PC-9 (cell line): ENCODE measurements around the gene ZFAND3. TPM values are rescaled to one million over a fixed set of nuclear protein-coding genes. Genes with fewer than 3 reads are reported as not detected.

Experiments used
- BruUV-seq: library from RNA; stranded (reverse); fragments of 400-500 nt; replicated peaks from 2 replicates; lab custom pipeline; 2021; lab: Mats Ljungman, UMichigan
- CTCF ChIA-PET: fragments of 300-600 bp; sonication (Branson Sonifier 250); formaldehyde crosslinking; loops from one replicate; lab custom pipeline; 2022; ENCODE audit warnings: antibody characterized with exemption; lab: Charles Lee
- POLR2A ChIA-PET: fragments of 300-600 bp; sonication (Branson Sonifier 250); formaldehyde crosslinking; loops from one replicate; lab custom pipeline; 2022; ENCODE audit warnings: antibody characterized with exemption; ENCODE audit not compliant: unreplicated experiment; lab: Charles Lee
- DNase-seq, 2 experiments: peaks; one replicate each; pipeline versions ENCODE4 v3.0.0 to v3.0.0-alpha.2; 2015 to 2022; ENCODE audit warnings: mixed read lengths in 1 of 2
- H2AFZ ChIP-seq: fragments of 200-600 bp; sonication (generic); 2 replicates; pipeline ENCODE4 v1.8.1; 2017; ENCODE audit warnings: antibody characterized with exemption
- H3F3A ChIP-seq: fragments of 200-600 bp; sonication (generic); 2 replicates; pipeline ENCODE4 v1.8.1; 2017; ENCODE audit warnings: antibody characterized with exemption, mild to moderate bottlenecking, low read depth; ENCODE audit not compliant: insufficient read depth
- H3K27ac ChIP-seq: fragments of 200-600 bp; sonication (generic); 2 replicates; pipeline ENCODE4 v1.6.1; 2016; ENCODE audit warnings: mixed run types
- H3K27me3 ChIP-seq: fragments of 200-600 bp; sonication (generic); 2 replicates; pipeline ENCODE4 v1.6.1; 2016; ENCODE audit warnings: low read depth, mixed run types; ENCODE audit not compliant: insufficient read depth
- H3K36me3 ChIP-seq: fragments of 200-600 bp; sonication (generic); 2 replicates; pipeline ENCODE4 v1.6.1; 2016; ENCODE audit warnings: low read depth, mixed run types
- H3K4me1 ChIP-seq: fragments of 200-600 bp; sonication (generic); replicated peaks from 2 replicates; pipeline ENCODE4 v1.6.1; 2016; ENCODE audit warnings: mixed run types; ENCODE audit not compliant: insufficient read depth
- H3K4me2 ChIP-seq: fragments of 200-600 bp; sonication (generic); 2 replicates; pipeline ENCODE4 v1.6.1; 2017; ENCODE audit warnings: mixed run types
- H3K4me3 ChIP-seq: fragments of 200-600 bp; sonication (generic); 2 replicates; pipeline ENCODE4 v1.6.1; 2016; ENCODE audit warnings: mixed run types
- H3K79me2 ChIP-seq: fragments of 200-600 bp; sonication (generic); 2 replicates; pipeline ENCODE4 v1.6.1; 2017; ENCODE audit warnings: low read depth, mixed run types
- H3K9me2 ChIP-seq: fragments of 200-600 bp; sonication (generic); 2 replicates; pipeline ENCODE4 v1.8.1; 2017; ENCODE audit warnings: mild to moderate bottlenecking; ENCODE audit not compliant: insufficient read depth
- H3K9me3 ChIP-seq: fragments of 200-600 bp; sonication (generic); 2 replicates; pipeline ENCODE4 v1.8.1; 2016; ENCODE audit warnings: low read depth; ENCODE audit not compliant: insufficient read depth
- H4K20me1 ChIP-seq: fragments of 200-600 bp; sonication (generic); 2 replicates; pipeline ENCODE4 v1.8.1; 2017; ENCODE audit not compliant: insufficient read depth
- CTCF ChIP-seq: fragments of 200-600 bp; sonication (generic); conservative IDR thresholded peaks from 2 replicates; pipeline ENCODE4 v1.6.1; 2017; ENCODE audit warnings: mixed run types, antibody characterized with exemption, mild to moderate bottlenecking, moderate library complexity
- EZH2 ChIP-seq: fragments of 200-600 bp; sonication (generic); IDR thresholded peaks from 2 replicates; pipeline ENCODE4 v1.8.0; 2017; ENCODE audit warnings: antibody characterized with exemption, low read depth
- intact Hi-C: fragments of 100-400 bp; cut with micrococcal nuclease; formaldehyde crosslinking; loops from one replicate; pipeline ENCODE4 v1.10.0; 2022; ENCODE audit not compliant: unreplicated experiment
- total RNA-seq: library from RNA; stranded (reverse); gene quantifications from 2 replicates; pipeline ENCODE4 v1.2.3, GENCODE V29; 2021

The ZFAND3 gene
- total RNA-seq, 1 experiment from 2014 or later = 46.8 TPM

- Histone ChIP-seq H3K4me1 (no peaks in the 10 kb centered on the region), H3K9me2 (no peaks in the 10 kb centered on the region), H3K79me2 (peaks cover 48% of the 10 kb centered on the region), H3K27ac (no peak overlapping the region), H4K20me1 (peaks cover 58% of the 10 kb centered on the region), H2AFZ (no peak overlapping the region), H3K4me2 (no peak overlapping the region), H3K9me3 (no peaks in the 10 kb centered on the region), H3K4me3 (no peak overlapping the region), H3K27me3 (no peaks in the 10 kb centered on the region), H3K36me3 (no peaks in the 10 kb centered on the region), H3F3A (0 out of 2 replicates have a peak, but pooled peaks cover 3% of the 10 kb centered on the region)
- BruUV-seq = no TSS peak
- ChIA-PET POLR2A (no interaction called here), CTCF (no interaction called here)
- TF ChIP-seq EZH2 = no peak
- TF ChIP-seq CTCF = no peak
- intact Hi-C loops = no loop called here
- DNase-seq = no peak
Observed at GRCh38 chr6:37882292-37882691, 62.8 kb downstream of the ZFAND3 start.

DNA sequence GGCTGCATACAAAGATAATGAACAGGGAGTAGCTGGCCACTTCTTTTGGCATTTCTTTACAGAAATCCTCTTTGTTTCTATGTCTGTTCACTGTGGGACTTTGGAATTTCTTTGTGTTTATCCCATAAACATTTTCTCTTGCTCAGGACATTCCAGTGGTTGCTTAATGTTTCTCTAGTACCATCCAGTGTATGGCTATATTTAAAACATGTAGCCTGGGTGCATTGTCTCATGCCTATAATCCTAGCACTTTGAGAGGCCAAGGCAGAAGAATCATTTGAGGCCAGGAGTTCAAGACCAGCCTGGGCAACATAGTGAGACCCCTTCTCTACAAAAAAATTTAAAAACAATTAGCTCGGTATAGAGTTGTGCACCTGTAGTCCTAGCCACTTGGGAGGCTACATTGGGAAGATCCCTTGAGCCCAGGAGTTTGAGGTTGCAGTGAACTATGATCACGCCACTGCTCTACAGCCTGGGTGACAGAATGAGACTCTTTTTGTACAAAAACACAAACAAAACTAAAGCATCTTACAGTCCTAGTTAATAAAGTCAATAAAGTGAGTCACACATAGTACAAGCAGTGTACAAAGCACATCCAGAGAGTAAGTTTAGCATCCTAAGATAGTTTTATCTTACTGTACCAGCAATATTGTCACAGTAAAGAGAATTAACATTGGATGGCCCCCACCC lies 63.3 kb downstream of the ZFAND3 start:
- no TSS peak for BruUV-seq
- peaks cover 63% of the 10 kb centered on the region for H4K20me1 ChIP-seq
- H3K79me2 ChIP-seq = peaks cover 47% of the 10 kb centered on the region
- no peak overlapping the region for H3K4me3 ChIP-seq
- intact Hi-C loops = no loop called here
- no peaks in the 10 kb centered on the region for H3K27me3 ChIP-seq
- ChIA-PET CTCF (no interaction called here), POLR2A (no interaction called here)
- no peak overlapping the region for H2AFZ ChIP-seq
- H3F3A ChIP-seq = 0 out of 2 replicates have a peak, but pooled peaks cover 3% of the 10 kb centered on the region
- H3K27ac ChIP-seq = no peak overlapping the region
- TF ChIP-seq CTCF = no peak
- H3K4me2 ChIP-seq = no peak overlapping the region
- H3K36me3 ChIP-seq = no peaks in the 10 kb centered on the region
- DNase-seq = no peak
- H3K9me3 ChIP-seq = no peaks in the 10 kb centered on the region
- no peaks in the 10 kb centered on the region for H3K4me1 ChIP-seq
- H3K9me2 ChIP-seq = no peaks in the 10 kb centered on the region

GRCh38 chr6:37884548-37884947 lies 65.0 kb downstream of the ZFAND3 start:
- H3K36me3 ChIP-seq = no peaks in the 10 kb centered on the region
- CTCF ChIA-PET = interaction anchor here (0.6 kb wide), 1 partner anchor 8 kb away, joined by 3 read pairs; no protein-coding TSS in a partner anchor
- no peak overlapping the region for H2AFZ ChIP-seq
- no peak overlapping the region for H3K4me3 ChIP-seq
- BruUV-seq = no TSS peak
- no peaks in the 10 kb centered on the region for H3K4me1 ChIP-seq
- H3K79me2 ChIP-seq = peaks cover 50% of the 10 kb centered on the region
- DNase-seq = no peak
- H3K27me3 ChIP-seq = no peaks in the 10 kb centered on the region
- POLR2A ChIA-PET = no interaction called here
- no peak for TF ChIP-seq EZH2
- no peak for TF ChIP-seq CTCF
- intact Hi-C loops = no loop called here
- no peaks in the 10 kb centered on the region for H3K9me3 ChIP-seq
- H3F3A ChIP-seq = 0 out of 2 replicates have a peak, but pooled peaks cover 2% of the 10 kb centered on the region
- no peaks in the 10 kb centered on the region for H3K9me2 ChIP-seq
- H4K20me1 ChIP-seq = peaks cover 66% of the 10 kb centered on the region
- H3K4me2 ChIP-seq = no peak overlapping the region
- no peak overlapping the region for H3K27ac ChIP-seq
